Psoas muscle (tissue), 8 donors: ENCODE data around the gene LRWD1. TPM values are rescaled to one million over a fixed set of nuclear protein-coding genes. Genes with fewer than 3 reads are reported as not detected.

Experiments
- ATAC-seq, 4 donors: fragments of 200-7000 bp; cut with Tn5 transposase; one replicate each; pipeline ENCODE4 v1.9.1; 2020; ENCODE audit warnings: moderate library complexity in 3 of 4, mild to moderate bottlenecking in 2 of 4
- DNase-seq, 2 donors: peaks; one replicate each; pipeline ENCODE4 v3.0.0-alpha.2; 2020
- H3K27ac ChIP-seq: fragments of 200-600 bp; one replicate; pipeline ENCODE4 v1.8.0; 2022
- H3K27me3 ChIP-seq, 3 donors: fragments of 200-600 bp in 1 of 3; one replicate each; pipeline versions ENCODE4 v1.6.1 to v1.8.0; 2013 to 2022; ENCODE audit warnings: low read length in 2 of 3, mild to moderate bottlenecking in 2 of 3, moderate library complexity in 1 of 3; ENCODE audit not compliant: insufficient read depth in 3 of 3
- H3K36me3 ChIP-seq, 2 donors: fragments of 200-600 bp in 1 of 2; one replicate each; pipeline versions ENCODE4 v1.6.1 to v1.8.0; 2013 to 2022; ENCODE audit warnings: low read depth in 1 of 2, mild to moderate bottlenecking in 1 of 2, moderate library complexity in 1 of 2; ENCODE audit not compliant: insufficient read depth in 1 of 2
- H3K4me1 ChIP-seq: fragments of 200-600 bp; one replicate; pipeline ENCODE4 v1.8.0; 2022
- H3K4me3 ChIP-seq: fragments of 200-600 bp; one replicate; pipeline ENCODE4 v1.8.0; 2022; ENCODE audit warnings: mild to moderate bottlenecking
- H3K9me3 ChIP-seq: fragments of 200-600 bp; one replicate; pipeline ENCODE4 v1.8.0; 2022
- CTCF ChIP-seq: fragments of 200-600 bp; IDR thresholded peaks from one replicate; pipeline ENCODE4 v1.8.0; 2022; ENCODE audit warnings: antibody characterized with exemption
- WGBS, 3 donors: extraction: QIAGEN DNeasy Blood & Tissue Kit; methylation state at CpG; one replicate each; pipeline versions ENCODE4 v1.1.6 to v1.1.7; 2013; 5-methylcytosine and 5-hydroxymethylcytosine counted together
- intact Hi-C, 2 donors: fragments of 100-400 bp; cut with DNase I; formaldehyde crosslinking; loops; one replicate each; pipeline versions ENCODE4 v1.11.0 to v1.14.2; 2022
- polyA plus RNA-seq, 3 donors: library from polyadenylated mRNA; stranded (reverse); fragments of 200-250 nt; gene quantifications; one replicate each; pipeline ENCODE4 v1.2.3, GENCODE V29; 2013
- total RNA-seq, 4 donors: library from RNA; stranded (reverse); fragmentation: NEBNext Ultra II Directional in 2 of 4; extraction: Animal tissue kit (Norgen Biotek cat#: 25700) in 2 of 4; gene quantifications; one replicate each; pipeline versions ENCODE4 v1.2.1 to v1.2.4, GENCODE V29; 2021 to 2023
- donor health status: healthy with polysubstance abuse.
- donor health status: DM: no; HTN: no; CAD: no; lungs with moderate emphysema.
- donor health status: Bipolar disorder and iron deficiency.
- donor health status: healthy.
- donor health status: DM: yes; HTN: yes; CAD: no.
- donor health status: DM: no; HTN: no; CAD: no.
- donor health status: DM: no; HTN: no; CAD: no.
- donor health status: DM: yes; HTN: yes; CAD: no.

The LRWD1 gene
- total and polyA plus RNA-seq, 7 donors = 10.4 to 40.9 (median 15.6) TPM

GRCh38 chr7:102418592-102418991, 46.2 kb upstream of the LRWD1 start:
- no peak overlapping the region for H3K27ac ChIP-seq
- peaks cover 0 to 83% of the 10 kb centered on the region in 2 donors for H3K36me3 ChIP-seq
- no peaks in the 10 kb centered on the region for H3K27me3 ChIP-seq
- ATAC-seq (no peak), DNase-seq (no peak)
- WGBS, 3 donors = 96 to 97% (median 97%) methylated on average over 5 of the region's 5 CpGs
- H3K9me3 ChIP-seq = no peaks in the 10 kb centered on the region
- intact Hi-C loops = no loop called here
- no peak overlapping the region for H3K4me3 ChIP-seq
- no peak for TF ChIP-seq CTCF
- no peaks in the 10 kb centered on the region for H3K4me1 ChIP-seq

GRCh38 chr7:102421706-102422240, 43.0 kb upstream of the LRWD1 start:
- ATAC-seq (no peak), DNase-seq (no peak)
- Histone ChIP-seq H3K9me3 (no peaks in the 10 kb centered on the region), H3K4me3 (no peak overlapping the region), H3K4me1 (no peaks in the 10 kb centered on the region), H3K36me3 (peaks cover 2 to 80% of the 10 kb centered on the region in 2 donors), H3K27ac (no peak overlapping the region), H3K27me3 (no peaks in the 10 kb centered on the region)
- intact Hi-C loops = no loop called here
- WGBS, 3 donors = 89 to 94% (median 91%) methylated on average over 10 of the region's 10 CpGs
- TF ChIP-seq CTCF = no peak

DNA sequence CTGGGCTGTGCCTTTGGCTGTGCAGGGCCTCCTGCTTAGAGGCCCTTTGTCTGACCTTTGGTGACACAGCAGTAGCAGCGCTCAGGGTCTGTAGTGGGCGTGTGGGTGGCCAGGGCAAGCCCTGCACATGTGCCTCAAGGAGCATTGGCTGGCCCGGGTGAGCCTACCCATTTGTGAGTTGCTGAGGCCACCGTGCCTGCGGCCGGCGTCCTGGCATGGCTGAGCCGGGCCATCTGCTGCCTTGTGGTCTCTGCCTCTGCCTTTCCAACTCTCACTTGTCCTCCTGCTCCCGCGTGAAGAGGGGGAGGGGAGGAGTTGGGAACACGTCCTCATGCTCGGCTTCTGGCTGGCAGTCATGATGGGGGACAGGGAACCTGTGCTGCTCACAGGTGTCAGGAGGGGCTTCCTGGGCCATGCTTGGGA, 40.6 kb upstream of the LRWD1 start:
- Histone ChIP-seq H3K9me3 (no peaks in the 10 kb centered on the region), H3K27ac (no peak overlapping the region), H3K27me3 (no peaks in the 10 kb centered on the region), H3K36me3 (peaks cover 2 to 68% of the 10 kb centered on the region in 2 donors), H3K4me3 (no peak overlapping the region), H3K4me1 (no peaks in the 10 kb centered on the region)
- TF ChIP-seq CTCF = no peak
- 59 to 73% (median 60%) methylated on average over 12 of the region's 12 CpGs for WGBS, 3 donors
- DNase-seq = no peak
- intact Hi-C loops = no loop called here
- no peak for ATAC-seq

DNA sequence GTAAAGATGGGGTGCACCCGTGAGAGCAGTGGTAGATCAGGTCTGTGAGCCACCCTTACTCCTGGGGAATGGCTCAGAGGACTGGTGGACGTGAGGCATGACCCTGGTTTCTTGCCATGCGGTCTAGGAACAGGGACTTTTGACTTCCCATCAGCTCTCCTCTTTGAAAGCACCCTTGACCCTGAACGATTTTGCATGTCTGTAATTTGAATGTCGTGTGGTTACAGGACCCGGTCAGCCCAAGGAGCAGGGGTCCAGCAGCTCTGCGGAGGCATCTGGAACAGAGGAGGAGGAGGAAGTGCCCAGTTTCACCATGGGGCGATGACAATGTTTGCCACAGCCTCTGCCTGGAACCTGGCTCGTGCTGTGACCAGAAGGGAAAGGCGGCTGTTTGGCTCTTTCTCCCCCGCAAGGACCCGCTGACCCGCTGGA, 40.0 kb upstream of the LRWD1 start:
- intact Hi-C loops = no loop called here
- 75 to 86% (median 85%) methylated on average over 13 of the region's 13 CpGs for WGBS, 3 donors
- DNase-seq (no peak), ATAC-seq (no peak)
- Histone ChIP-seq H3K36me3 (peaks cover 2 to 64% of the 10 kb centered on the region in 2 donors), H3K9me3 (no peaks in the 10 kb centered on the region), H3K4me1 (no peaks in the 10 kb centered on the region), H3K27me3 (no peaks in the 10 kb centered on the region), H3K4me3 (no peak overlapping the region), H3K27ac (no peak overlapping the region)
- no peak for TF ChIP-seq CTCF
